B cell (primary cell): ENCODE data around the gene RNF220.

Experiments
- EZH2 ChIP-seq: IDR thresholded peaks from 2 replicates; pipeline ENCODE4 v1.6.1; 2012; ENCODE audit warnings: borderline replicate concordance, low read depth, mild to moderate bottlenecking, moderate library complexity, low read length; ENCODE audit not compliant: insufficient read depth, poor library complexity, severe bottlenecking
- TF ChIP-seq, protein P1 (sequence below): fragments of 200-600 bp; IDR thresholded peaks from one replicate; pipeline ENCODE4 v1.8.0; 2022; ENCODE audit warnings: antibody characterized with exemption, mild to moderate bottlenecking

- TF ChIP-seq, protein P1, sequence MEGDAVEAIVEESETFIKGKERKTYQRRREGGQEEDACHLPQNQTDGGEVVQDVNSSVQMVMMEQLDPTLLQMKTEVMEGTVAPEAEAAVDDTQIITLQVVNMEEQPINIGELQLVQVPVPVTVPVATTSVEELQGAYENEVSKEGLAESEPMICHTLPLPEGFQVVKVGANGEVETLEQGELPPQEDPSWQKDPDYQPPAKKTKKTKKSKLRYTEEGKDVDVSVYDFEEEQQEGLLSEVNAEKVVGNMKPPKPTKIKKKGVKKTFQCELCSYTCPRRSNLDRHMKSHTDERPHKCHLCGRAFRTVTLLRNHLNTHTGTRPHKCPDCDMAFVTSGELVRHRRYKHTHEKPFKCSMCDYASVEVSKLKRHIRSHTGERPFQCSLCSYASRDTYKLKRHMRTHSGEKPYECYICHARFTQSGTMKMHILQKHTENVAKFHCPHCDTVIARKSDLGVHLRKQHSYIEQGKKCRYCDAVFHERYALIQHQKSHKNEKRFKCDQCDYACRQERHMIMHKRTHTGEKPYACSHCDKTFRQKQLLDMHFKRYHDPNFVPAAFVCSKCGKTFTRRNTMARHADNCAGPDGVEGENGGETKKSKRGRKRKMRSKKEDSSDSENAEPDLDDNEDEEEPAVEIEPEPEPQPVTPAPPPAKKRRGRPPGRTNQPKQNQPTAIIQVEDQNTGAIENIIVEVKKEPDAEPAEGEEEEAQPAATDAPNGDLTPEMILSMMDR: no peak
- TF ChIP-seq EZH2: no peak
Measured at GRCh38 chr1:44425341-44426082, 20.5 kb downstream of the RNF220 start.
